22Rv1 (cell line): Measurements from ENCODE around the gene KIF6.

Experiments used
- H3K27ac ChIP-seq: fragments of 450-650 bp; 2 replicates; pipeline ENCODE4 v1.5.1; 2017
- ZFX ChIP-seq: fragments of 450-650 bp; IDR thresholded peaks from 2 replicates; pipeline ENCODE4 v1.6.1; 2017; ENCODE audit warnings: antibody characterized with exemption, borderline replicate concordance
- TF ChIP-seq, protein P1 (sequence below): fragments of 450-650 bp; IDR thresholded peaks from 2 replicates; pipeline ENCODE4 v1.5.1; 2017; ENCODE audit warnings: mild to moderate bottlenecking

The KIF6 gene

DNA sequence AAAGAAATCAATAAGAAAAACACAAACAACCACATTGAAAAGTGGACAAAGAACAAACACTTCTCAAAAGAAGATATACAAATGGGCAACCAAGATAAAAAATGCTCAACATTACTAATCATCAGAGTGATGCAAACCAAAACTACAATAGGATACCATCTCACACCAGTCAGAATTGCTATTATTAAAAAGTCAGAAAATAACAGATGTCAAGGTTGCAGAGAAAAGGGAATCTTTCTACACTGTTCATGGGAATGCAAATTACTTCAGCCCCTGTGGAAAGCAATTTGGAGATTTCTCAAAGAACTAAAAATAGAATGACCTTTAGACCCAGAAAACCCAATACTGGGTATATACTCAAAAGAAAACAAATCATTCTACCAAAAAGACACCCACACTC is 29.8 kb downstream of the KIF6 start:
- TF ChIP-seq ZFX: no peak
- TF ChIP-seq, protein P1, sequence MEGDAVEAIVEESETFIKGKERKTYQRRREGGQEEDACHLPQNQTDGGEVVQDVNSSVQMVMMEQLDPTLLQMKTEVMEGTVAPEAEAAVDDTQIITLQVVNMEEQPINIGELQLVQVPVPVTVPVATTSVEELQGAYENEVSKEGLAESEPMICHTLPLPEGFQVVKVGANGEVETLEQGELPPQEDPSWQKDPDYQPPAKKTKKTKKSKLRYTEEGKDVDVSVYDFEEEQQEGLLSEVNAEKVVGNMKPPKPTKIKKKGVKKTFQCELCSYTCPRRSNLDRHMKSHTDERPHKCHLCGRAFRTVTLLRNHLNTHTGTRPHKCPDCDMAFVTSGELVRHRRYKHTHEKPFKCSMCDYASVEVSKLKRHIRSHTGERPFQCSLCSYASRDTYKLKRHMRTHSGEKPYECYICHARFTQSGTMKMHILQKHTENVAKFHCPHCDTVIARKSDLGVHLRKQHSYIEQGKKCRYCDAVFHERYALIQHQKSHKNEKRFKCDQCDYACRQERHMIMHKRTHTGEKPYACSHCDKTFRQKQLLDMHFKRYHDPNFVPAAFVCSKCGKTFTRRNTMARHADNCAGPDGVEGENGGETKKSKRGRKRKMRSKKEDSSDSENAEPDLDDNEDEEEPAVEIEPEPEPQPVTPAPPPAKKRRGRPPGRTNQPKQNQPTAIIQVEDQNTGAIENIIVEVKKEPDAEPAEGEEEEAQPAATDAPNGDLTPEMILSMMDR: no peak

DNA sequence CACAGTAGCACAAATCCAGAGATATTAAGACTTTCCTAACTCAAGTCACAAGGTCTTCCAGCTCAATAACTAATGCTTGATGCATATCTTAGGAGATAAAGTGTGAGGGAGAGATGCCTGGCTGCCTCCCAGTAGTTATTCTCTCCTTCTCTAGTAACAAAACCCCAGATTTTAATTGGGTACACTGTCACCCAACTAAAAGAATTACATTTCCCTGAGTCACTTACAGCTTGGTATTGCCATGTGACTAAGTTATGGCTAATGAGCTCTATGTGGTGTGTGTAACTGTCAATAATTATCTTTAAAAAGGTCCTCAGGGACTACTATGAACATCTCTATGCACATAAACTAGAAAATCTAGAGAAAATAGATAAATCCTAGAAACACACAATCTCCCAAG is 32.0 kb downstream of the KIF6 start:
- TF ChIP-seq ZFX: no peak
- TF ChIP-seq, protein P1: no peak
- H3K27ac ChIP-seq: no peak overlapping the region

More for the DNA sequence above, 29.8 kb downstream of the KIF6 start:
- H3K27ac ChIP-seq: no peak overlapping the region

DNA sequence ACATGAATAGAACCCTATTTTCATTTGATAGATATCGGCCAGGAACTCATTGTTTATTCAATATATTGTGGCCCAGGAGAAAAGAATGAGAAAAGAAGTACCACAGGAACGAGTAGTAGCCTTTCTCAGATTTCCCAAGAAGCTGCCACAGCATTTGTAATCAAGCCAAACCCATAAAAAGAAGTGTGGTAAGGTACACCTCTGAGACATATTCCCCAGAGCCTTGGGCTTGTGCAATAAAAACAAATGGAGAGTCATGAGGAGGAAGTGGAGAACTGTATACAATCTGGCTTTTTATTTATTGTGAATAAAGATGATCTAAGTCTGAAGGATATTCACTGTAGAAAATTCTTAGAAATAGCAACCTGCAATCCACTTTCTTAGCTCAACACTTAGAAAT is 36.7 kb downstream of the KIF6 start:
- no peak overlapping the region for H3K27ac ChIP-seq
- TF ChIP-seq, protein P1: no peak
- TF ChIP-seq ZFX: no peak

DNA sequence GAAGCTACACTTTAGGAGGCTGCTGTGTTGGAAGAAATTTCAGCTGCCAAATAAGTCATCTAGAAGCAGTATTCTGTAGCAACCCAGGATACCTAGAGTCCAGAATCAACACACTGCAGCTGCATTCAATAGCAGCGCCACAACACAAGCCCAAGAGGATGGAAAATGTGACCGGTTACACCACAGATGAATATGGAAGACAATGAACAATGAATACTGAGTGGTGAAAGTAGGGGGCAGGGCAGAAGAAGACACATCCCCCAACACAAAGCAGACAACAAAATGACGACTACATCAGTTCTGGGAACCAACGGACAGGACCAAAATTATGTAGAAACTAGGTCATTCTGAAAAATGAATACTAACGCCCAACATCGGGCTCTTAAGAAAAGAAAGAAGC is 38.2 kb downstream of the KIF6 start:
- TF ChIP-seq, protein P1: no peak
- TF ChIP-seq ZFX: no peak
- no peak overlapping the region for H3K27ac ChIP-seq

DNA sequence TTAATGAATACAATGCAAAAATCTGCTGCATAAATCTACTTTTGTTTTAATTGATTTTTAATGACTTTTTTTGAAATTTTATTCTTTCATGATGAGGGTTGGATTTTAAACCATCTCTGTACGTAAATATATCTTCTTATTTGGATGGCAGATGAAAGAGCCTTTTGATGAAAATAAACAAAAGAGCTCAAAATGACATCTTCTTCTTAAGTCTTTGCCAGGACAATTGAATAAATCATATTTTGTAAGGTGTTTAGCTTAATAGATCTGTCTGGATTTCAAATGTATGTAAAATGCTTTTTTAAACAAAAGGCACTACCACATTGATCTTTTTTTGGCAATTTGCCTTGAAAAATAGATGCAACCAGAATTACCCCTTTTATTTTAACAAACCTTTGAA is 39.3 kb downstream of the KIF6 start:
- no peak for TF ChIP-seq ZFX
- TF ChIP-seq, protein P1: no peak
- no peak overlapping the region for H3K27ac ChIP-seq

DNA sequence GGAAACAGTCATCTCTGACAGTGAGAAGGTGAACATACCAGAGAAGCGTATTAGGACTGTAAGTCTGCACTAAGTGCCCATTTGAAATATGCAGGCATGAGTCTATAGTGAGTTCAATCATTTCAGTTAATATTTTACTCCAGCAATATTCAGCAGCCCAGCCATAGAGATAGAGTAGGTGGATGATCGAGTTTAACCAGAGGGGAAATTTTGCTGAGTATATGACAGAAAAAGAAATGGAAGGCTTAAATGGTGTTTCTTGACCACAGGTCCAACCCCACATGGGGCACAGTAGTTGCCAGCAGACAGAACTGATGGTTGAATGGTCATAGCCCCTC is 39.8 kb downstream of the KIF6 start:
- no peak overlapping the region for H3K27ac ChIP-seq
- TF ChIP-seq, protein P1: no peak
- no peak for TF ChIP-seq ZFX

DNA sequence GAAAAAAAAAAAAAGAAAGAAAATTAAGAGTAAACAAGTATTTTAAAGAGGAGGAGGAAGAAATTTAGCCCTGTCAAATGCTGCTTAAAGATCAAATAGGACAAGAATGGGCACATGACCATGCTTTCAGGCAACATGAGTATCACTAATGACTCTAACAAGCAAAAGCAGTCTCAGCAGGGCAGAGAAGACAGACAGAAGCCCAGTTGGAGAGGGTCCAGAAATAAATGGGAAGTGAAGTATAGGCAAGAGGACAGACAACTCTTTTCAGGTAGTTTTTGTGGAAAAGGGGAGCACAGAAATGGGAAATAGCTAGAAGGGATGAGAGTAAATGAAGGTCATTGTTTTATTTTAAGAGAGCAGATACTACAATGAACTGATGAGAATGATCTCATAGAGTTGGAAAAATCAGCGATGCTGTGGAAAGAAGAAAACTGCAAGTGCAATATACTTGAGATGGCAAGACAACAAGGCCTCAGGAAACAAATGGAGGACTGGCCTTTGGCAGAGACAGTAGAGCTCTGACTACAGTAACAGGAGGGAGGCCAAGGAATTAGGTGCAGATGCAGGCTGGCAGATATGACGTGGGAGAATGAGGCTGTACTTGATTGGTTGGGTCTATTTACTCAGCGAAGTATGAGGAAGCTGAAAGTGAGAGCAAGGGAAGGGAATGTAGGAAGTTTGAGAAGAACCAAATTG is 40.3 kb downstream of the KIF6 start:
- no peak overlapping the region for H3K27ac ChIP-seq
- no peak for TF ChIP-seq ZFX
- TF ChIP-seq, protein P1: no peak
